Activated CD8-positive, alpha-beta memory T cell treated with anti-CD3 and anti-CD28 coated beads, Interleukin-2, amount 50 U/mL, for 24 hours (primary cell): ENCODE measurements around the gene TC2N.
"Not testable (repeated sequence)": the region's sequence is repeated elsewhere in the genome, so short reads cannot be mapped to it uniquely, and the experiment has no call there.

ENCODE experiments used
- DNase-seq: peaks from one replicate; pipeline ENCODE4 v3.0.0-alpha.2; 2020; ENCODE audit errors: extremely low read depth

TC2N gene

GRCh38 chr14:91889477-91890211 is 22.3 kb upstream of the TC2N start:
- no peak for DNase-seq

GRCh38 chr14:91888641-91889476 is 21.5 kb upstream of the TC2N start:
- DNase-seq: no peak

DNA sequence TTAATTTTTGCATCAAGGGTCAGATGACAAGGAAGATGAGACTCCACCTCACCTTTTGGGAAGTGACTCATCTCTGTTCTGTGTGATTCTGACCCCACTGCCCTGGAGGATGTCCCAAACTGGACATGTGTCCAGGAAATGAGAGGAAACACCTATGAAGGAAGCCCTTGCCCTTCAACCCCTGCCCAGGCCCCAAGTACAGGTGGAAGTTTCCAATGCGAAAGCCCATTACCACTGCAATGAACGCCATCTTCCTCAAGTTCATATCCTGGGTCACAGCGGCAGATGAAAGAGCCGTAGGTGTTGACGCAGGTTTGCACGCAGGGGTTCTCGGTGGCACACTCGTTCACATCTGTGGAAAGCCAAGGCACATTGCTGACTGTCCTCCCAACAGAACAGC is 19.6 kb upstream of the TC2N start:
- DNase-seq: no peak

DNA sequence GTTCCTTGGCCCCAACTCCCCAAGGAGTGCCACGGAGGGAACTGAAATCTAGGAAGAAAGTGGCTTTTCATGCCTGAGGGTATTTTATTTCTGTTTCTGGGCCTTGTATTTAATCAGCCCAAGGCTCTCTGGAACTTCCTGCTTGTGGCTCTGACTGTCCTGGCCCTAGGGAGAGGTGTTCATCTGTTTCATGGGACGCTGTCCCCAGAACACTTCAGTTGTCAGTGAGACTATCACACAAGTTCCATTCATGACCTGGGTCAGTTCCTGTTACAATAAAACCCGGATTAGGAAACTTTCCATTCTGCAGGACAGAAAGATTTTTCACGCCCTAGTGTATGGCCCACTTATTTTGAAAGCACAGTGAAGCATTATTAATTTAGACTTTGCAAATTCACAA is 18.5 kb upstream of the TC2N start:
- DNase-seq: no peak

DNA sequence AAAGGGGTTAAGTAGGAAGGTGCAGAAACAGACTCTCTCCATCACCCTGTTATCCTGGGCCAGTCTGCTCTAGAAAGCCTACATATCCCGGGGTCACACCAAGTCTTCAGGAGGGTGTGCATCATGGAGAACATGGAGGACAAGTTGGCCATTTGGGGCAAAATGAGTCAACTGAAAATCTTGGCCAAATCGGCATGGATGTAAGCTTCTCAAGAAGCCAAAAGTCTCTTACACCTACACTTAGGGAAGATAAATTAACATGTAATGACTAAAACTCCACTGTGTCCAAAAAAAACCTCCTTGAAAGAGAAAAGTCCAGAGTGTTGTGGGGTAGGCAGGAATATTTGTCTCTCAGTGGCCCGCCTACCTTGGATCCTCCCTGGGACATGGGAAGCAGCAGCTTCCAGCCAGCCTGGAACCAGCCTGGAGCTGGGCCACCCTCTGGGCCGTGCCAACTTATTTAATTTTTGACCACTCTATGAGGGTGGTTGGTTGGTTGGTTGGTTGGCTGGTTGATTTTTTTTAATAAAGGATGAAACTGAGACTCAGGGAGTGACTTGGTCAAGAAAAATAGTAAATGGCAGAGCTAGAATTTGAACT is 17.9 kb upstream of the TC2N start:
- no peak for DNase-seq

DNA sequence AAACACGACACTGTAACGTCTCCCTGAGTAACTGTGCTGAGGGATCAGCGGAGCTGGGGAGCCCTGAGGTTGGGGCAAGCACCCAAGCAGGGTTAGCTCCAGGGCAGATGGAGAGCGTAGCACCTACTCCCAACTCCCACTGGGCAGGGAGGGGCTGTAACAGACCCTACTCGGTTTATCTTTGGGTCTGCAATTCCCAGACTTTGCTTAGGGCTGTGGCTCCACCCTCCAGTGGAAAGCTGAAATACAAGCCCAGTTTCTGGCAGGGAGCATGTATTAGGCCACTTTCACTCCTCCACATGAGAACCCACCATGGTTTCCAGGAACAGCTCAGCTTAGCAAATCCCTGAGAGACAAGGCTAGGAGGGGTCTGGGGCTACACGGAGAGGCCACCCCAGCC is 17.3 kb upstream of the TC2N start:
- DNase-seq: no peak

DNA sequence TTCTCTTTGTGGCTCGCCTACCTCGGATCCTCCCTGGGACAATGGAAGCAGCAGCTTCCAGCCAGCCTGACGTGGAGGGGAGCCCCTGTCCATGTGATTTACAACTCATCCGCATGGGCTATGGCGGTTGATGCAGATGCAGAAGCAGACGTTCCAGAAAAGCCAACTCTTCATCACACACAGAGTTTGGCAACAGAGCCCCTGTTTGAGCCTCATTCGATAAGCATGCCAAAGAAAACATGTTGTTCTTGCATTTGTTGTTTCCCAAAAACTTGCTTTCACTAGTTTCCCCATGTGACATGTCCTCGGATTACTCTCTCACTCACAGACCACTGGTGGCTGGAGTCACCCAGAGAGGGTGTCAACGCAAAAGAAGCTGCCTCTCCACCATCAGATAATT is 16.4 kb upstream of the TC2N start:
- no peak for DNase-seq

DNA sequence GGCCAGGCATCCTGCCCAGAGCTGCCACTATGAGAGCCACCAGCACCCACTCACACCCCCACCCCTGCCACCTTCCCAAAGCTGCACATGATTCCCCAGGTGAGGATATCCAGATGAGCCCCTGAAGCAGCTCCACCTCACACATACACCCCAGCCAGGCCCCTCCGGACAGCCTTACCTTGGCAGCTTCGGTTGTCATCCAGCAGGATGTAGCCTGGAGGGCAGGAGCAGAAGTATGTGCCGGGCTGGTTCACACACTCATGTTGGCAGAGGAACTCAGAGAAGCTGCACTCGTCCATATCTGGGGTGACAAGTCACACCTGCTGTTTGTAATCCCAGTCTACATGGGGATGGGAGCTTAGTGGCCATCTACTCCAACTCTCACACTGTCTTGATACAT is 15.4 kb upstream of the TC2N start:
- no peak for DNase-seq

DNA sequence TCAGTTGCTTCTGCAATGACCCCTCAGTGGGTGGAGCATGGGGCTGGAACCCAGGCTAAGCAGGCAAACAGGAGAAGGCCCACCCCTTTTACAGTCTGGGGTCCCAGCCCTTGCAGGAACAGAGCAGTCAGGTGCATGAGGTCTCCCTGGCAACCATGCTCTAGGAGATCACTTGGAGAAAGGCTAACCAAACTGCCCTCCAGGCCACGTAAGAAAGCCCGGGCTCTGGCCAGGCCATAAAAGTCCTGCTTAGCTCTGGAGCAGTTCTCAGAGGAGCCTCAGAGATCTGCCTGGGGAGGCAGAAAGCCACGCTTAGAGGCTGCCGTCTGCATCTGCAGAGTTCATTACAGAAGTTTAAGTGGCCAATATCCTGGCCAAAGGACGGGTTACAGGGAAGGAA is 15.0 kb upstream of the TC2N start:
- DNase-seq: no peak

DNA sequence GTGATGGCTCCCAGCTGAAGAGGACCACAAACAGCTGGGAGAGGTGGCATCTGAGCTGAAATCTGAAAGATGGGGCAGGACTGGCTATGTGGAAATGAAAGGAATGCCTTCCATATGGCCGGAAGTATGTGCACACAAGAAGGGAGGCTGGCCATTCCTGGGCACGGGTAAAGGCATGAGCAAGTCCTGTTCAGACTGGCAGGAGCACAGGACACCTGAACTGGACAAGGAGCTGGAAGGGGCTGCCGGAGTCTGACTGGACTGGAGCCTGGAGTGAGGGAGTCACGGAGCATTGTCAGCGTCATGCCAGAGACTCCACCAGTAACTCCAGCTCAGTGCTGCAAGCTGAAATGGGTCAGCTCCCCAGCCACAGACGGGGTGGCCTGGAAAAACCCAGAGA is 11.9 kb upstream of the TC2N start:
- DNase-seq: no peak

DNA sequence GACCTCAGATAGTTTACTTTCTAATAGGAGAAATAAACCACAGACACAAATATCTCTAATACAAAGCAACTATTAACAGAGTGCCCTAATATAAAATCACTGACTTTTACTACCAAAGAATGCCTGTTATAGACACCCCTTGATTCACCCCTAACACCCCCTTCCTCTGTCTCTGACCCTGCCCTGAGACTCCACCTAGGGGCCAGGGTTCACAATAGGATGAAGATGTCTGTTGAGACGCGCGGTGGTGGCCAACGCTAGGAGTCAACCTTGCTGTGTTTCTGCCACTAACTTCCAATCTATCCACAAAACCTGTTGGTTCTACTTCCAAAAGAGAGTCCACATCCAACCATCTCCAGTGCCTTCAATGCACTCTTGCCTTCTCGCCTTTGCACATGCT is 10.9 kb upstream of the TC2N start:
- DNase-seq: no peak

GRCh38 chr14:91877376-91877915 is 10.1 kb upstream of the TC2N start:
- DNase-seq: no peak

DNA sequence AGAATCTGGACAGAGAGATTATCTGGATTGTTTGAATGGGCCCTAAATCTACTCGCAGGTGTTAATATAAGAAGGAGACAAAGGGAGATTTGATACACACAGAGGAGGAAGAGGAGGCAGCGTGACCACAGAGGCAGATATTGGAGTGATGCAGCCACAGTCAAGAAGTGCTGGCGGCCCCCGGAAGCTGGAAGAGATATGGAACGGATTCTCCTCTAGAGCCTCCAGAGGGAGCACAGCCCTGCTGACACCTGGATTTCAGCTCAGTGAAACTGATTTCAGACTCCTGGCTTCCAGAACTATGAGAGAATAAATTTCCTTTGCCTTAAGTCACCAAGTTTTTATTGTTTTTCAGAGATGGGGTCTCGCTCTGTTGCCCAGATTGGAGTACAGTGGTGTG is 9.2 kb upstream of the TC2N start:
- no peak for DNase-seq

DNA sequence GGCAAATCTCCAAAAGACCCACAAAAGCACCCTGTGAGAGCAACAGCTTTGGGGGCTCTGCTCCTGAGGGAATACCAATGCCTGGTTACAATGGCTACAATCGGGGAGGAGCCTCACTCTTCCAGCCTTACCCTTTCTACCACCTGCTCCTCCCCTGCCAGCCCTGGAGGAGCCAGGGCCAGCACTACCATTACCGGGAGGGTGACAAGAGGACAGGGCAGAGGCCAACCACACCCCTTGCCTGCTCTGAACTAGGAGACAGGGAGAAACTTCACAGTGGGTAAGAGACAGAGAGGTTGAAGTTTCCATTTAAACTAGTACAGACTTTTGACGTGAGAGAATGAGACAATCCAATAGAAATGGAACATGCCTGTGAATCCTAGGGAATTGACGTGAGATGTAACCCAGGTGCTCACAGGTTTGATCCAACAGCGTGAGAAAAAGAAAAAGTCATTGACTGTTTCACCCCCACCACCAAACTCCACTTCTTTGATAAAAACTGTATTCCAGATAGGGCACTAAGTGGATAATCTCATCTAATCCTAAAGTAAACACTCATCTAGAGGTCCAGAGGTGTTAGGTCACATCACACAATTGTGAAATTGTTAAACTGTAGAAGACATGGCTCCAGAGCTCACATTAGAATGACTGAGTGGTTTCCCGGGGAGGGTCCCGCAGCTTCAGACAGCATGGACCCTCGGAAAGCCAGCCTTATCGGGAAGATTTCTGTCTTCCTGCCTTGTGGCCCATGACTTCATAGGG is 8.4 kb upstream of the TC2N start:
- DNase-seq: no peak

GRCh38 chr14:91873471-91874415 is 6.4 kb upstream of the TC2N start:
- no peak for DNase-seq

DNA sequence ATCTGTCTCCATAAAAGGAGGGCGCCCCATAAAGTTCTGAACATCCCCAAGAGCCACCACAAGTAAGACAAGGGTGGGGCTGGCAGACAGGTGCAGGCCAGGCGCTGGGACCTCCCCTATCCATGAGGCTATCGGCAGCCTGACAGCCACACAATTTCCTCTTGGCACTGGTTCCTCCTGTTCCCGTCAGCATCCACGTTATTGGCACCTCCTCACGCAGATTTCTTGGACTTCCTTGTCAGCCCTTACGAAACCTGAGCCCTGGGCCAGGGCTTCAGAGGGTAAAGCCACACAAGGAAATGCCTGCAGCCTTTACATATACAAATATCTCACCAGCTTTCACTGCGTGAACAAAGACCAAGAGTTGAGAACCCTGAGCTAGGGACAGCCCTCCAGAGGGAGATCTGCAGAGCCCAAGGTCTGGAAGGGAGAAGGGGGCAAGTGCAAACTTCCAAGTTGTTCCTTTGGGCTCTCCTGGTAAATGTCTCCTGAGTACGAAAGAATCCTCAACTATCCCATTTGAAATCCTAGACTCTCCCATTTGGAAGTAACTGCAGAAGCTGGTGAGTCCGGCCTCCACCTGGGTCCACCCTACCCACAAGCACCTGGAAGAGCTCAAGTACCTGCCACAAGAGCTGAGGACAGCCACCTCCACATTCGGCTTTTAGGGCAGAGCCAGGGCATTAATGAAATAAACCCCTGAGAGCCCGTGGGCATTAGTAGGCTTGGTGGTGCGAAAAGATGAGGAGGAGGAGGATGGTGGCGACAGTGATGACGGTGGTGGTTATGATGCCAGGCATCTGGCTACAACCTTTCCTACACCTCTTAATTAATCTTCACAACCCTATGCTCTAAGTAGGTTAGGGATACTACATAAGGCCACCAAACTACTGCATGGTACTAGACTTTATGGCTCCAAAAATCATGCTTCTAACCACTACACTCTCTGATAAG is 5.5 kb upstream of the TC2N start:
- no peak for DNase-seq

DNA sequence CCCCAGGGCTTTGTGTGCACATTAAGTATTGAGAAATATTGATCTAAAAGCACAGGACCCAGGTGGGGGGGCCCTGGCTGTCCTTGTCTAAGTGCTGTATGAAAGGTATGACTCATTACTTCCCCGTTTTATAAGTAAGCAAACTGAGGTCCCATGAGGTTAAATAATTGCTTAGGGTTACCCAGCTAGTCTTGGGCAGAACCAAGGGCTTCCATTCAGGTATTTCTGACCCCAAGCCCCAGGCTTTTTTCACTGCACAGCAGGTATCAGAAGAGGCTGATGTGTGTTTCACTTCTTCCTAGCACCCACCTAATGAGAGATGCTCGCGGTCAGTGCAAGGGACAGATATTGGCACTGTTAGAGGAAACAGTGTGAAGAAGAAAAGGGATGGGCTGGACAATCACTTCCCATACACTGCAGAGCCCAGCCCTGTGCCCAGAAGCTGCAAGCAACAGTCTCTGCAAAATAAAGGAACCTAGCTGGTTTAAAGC is 4.7 kb upstream of the TC2N start:
- no peak for DNase-seq

GRCh38 chr14:91871401-91871800 is 4.1 kb upstream of the TC2N start:
- DNase-seq: not testable (repeated sequence)

DNA sequence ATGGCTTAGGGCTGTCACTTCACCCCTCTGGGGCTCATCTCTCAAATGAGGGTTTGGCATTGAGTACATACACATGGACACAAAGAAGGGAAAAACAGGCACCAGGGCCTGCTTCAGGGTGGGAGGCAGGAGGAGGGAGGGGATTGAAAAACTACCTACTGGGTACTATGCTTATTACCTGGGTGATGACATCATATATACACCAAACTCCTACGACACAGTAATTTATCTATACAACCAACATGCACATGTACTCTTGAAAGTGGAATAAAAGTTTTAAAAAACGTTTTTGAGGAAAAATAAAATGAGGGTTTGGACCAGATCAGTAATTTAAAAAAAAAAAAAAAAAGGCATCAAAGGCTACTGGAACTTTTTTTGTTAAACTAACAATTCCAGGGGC is 3.6 kb upstream of the TC2N start:
- no peak for DNase-seq
